DOHH2 (cell line): ENCODE results near the gene KCTD21.

ENCODE experiments used
- H3F3A ChIP-seq: fragments of 200-600 bp; sonication (generic), shearing (Covaris generic); 2 replicates; pipeline ENCODE4 v1.6.0; 2016; ENCODE audit warnings: antibody characterized with exemption, mild to moderate bottlenecking; ENCODE audit not compliant: control insufficient read depth, insufficient read depth
- H3K27ac ChIP-seq: fragments of 200-600 bp; sonication (generic); 2 replicates; pipeline ENCODE4 v1.5.1; 2014; ENCODE audit warnings: low read depth, mild to moderate bottlenecking, low read length, moderate library complexity
- H3K27me3 ChIP-seq: fragments of 200-600 bp; sonication (generic); 2 replicates; pipeline ENCODE4 v1.6.1; 2014; ENCODE audit warnings: mild to moderate bottlenecking, low read length, mixed read lengths; ENCODE audit not compliant: control insufficient read depth
- H3K36me3 ChIP-seq: fragments of 200-600 bp; sonication (generic); 2 replicates; pipeline ENCODE4 v1.6.1; 2014; ENCODE audit warnings: mild to moderate bottlenecking, low read length, moderate library complexity, mixed read lengths; ENCODE audit not compliant: control insufficient read depth
- H3K4me1 ChIP-seq: fragments of 200-600 bp; sonication (generic); 2 replicates; pipeline ENCODE4 v1.6.1; 2014; ENCODE audit warnings: mild to moderate bottlenecking, low read length, mixed read lengths; ENCODE audit not compliant: control insufficient read depth
- H3K4me2 ChIP-seq: fragments of 200-600 bp; sonication (generic); 2 replicates; pipeline ENCODE4 v1.6.0; 2014; ENCODE audit warnings: mild to moderate bottlenecking, low read length, moderate library complexity
- H3K4me3 ChIP-seq: fragments of 200-600 bp; sonication (generic); 2 replicates; pipeline ENCODE4 v1.5.1; 2014; ENCODE audit warnings: mild to moderate bottlenecking, low read length, mixed read lengths
- H3K79me2 ChIP-seq: fragments of 200-600 bp; sonication (generic); 2 replicates; pipeline ENCODE4 v1.6.1; 2014; ENCODE audit warnings: mild to moderate bottlenecking, low read length, mixed read lengths; ENCODE audit not compliant: control insufficient read depth
- H3K9me2 ChIP-seq: fragments of 200-600 bp; sonication (generic); replicated peaks from 2 replicates; pipeline ENCODE4 v1.6.1; 2014; ENCODE audit warnings: mild to moderate bottlenecking, low read length, mixed read lengths; ENCODE audit not compliant: control insufficient read depth
- H3K9me3 ChIP-seq: fragments of 200-600 bp; sonication (generic); 2 replicates; pipeline ENCODE4 v1.6.1; 2014; ENCODE audit warnings: antibody characterized with exemption, low read length, mixed read lengths; ENCODE audit not compliant: control insufficient read depth, insufficient read depth
- H4K20me1 ChIP-seq: fragments of 200-600 bp; sonication (generic); 2 replicates; pipeline ENCODE4 v1.6.0; 2014; ENCODE audit warnings: low read depth, mild to moderate bottlenecking, antibody characterized with exemption, low read length, moderate library complexity; ENCODE audit not compliant: control insufficient read depth, insufficient read depth
- EZH2phosphoT487 ChIP-seq: fragments of 200-600 bp; sonication (generic); IDR thresholded peaks from 2 replicates; pipeline ENCODE4 v1.6.1; 2017; ENCODE audit warnings: borderline replicate concordance, mild to moderate bottlenecking, antibody characterized with exemption, low read length, moderate library complexity, mixed read lengths
- TF ChIP-seq, protein P1 (sequence below): fragments of 200-600 bp; sonication (generic); IDR thresholded peaks from one replicate; pipeline ENCODE4 v1.5.1; 2014; ENCODE audit warnings: antibody characterized with exemption, mild to moderate bottlenecking, low read depth, low read length; ENCODE audit not compliant: poor library complexity, severe bottlenecking

The KCTD21 gene

DNA sequence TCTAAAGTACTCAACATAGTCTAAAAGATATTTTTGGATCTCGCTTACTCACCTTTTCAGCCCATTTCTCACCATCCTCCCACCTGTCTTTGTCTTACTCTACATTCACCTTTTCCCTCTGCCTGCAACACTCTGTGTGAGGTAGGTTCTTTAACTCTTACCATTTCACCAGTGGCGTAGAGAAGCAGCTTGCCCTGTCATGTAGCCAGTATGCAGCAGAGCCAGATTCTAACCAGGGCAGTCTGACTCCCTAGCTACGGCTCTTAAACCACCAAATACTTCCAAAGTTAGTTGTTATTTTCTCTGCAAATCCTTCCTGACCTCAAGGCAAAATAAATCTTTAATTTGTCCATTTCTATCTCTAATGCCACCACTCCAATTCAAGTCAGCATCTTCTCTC is 56.5 kb downstream of the KCTD21 start:
- peaks cover 66% of the 10 kb centered on the region for H3K79me2 ChIP-seq
- no peak overlapping the region for H3K4me2 ChIP-seq
- TF ChIP-seq, protein P1, sequence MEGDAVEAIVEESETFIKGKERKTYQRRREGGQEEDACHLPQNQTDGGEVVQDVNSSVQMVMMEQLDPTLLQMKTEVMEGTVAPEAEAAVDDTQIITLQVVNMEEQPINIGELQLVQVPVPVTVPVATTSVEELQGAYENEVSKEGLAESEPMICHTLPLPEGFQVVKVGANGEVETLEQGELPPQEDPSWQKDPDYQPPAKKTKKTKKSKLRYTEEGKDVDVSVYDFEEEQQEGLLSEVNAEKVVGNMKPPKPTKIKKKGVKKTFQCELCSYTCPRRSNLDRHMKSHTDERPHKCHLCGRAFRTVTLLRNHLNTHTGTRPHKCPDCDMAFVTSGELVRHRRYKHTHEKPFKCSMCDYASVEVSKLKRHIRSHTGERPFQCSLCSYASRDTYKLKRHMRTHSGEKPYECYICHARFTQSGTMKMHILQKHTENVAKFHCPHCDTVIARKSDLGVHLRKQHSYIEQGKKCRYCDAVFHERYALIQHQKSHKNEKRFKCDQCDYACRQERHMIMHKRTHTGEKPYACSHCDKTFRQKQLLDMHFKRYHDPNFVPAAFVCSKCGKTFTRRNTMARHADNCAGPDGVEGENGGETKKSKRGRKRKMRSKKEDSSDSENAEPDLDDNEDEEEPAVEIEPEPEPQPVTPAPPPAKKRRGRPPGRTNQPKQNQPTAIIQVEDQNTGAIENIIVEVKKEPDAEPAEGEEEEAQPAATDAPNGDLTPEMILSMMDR = no peak
- no peak for TF ChIP-seq EZH2phosphoT487

DNA sequence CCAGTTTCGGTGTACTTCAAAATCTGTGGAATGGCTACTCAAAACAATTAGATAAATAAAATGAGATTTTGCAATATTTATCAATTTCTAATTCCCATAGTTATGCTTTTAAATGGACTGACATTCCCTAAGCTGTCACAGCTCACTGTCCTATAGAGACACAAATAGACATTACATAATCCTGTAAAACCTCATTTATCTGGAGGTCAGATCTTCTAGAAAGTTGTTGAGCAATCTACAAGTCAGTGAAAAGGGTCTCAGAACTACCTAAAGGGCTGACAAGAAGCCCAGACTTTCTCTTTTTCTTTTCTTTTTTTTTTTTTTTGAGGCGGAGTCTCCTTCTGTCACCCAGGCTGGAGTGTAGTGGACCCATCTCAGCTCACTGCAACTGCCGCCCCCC is 61.0 kb downstream of the KCTD21 start:
- Histone ChIP-seq H3K9me2 (no peaks in the 10 kb centered on the region), H3K27me3 (no peaks in the 10 kb centered on the region), H3K79me2 (peaks cover 29% of the 10 kb centered on the region), H3F3A (no peaks in the 10 kb centered on the region), H3K4me1 (no peaks in the 10 kb centered on the region), H3K4me2 (no peak overlapping the region), H3K36me3 (peaks cover 17% of the 10 kb centered on the region), H4K20me1 (no peaks in the 10 kb centered on the region), H3K9me3 (no peaks in the 10 kb centered on the region), H3K27ac (no peak overlapping the region), H3K4me3 (no peak overlapping the region)
- TF ChIP-seq EZH2phosphoT487 = no peak
- TF ChIP-seq, protein P1 = no peak

More for the DNA sequence above, 56.5 kb downstream of the KCTD21 start:
- H3K27me3 ChIP-seq = no peaks in the 10 kb centered on the region
- H4K20me1 ChIP-seq = no peaks in the 10 kb centered on the region
- no peaks in the 10 kb centered on the region for H3K9me2 ChIP-seq
- no peaks in the 10 kb centered on the region for H3K4me1 ChIP-seq
- no peaks in the 10 kb centered on the region for H3F3A ChIP-seq
- H3K27ac ChIP-seq = no peak overlapping the region
- H3K9me3 ChIP-seq = no peaks in the 10 kb centered on the region
- H3K4me3 ChIP-seq = no peak overlapping the region
- H3K36me3 ChIP-seq = peaks cover 27% of the 10 kb centered on the region
